Skeletal muscle satellite cell (primary cell): ENCODE data around the gene SLC8A1.

Source experiments
- H3K27me3 ChIP-seq: 2 replicates; pipeline ENCODE4 v1.7.0; 2013; ENCODE audit warnings: low read length; ENCODE audit not compliant: control insufficient read depth, insufficient read depth
- H3K36me3 ChIP-seq: 2 replicates; pipeline ENCODE4 v1.7.0; 2013; ENCODE audit warnings: mild to moderate bottlenecking, control low read depth, low read length; ENCODE audit not compliant: insufficient read depth
- H3K4me1 ChIP-seq: 2 replicates; pipeline ENCODE4 v1.7.0; 2013; ENCODE audit warnings: low read length; ENCODE audit not compliant: control insufficient read depth, insufficient read depth
- H3K4me2 ChIP-seq: 2 replicates; pipeline ENCODE4 v1.7.0; 2013; ENCODE audit warnings: mild to moderate bottlenecking, low read length
- H3K4me3 ChIP-seq: 2 replicates; pipeline ENCODE4 v1.7.0; 2013; ENCODE audit warnings: low read length
- H3K9ac ChIP-seq: 2 replicates; pipeline ENCODE4 v1.7.0; 2013; ENCODE audit warnings: mild to moderate bottlenecking, low read depth, low read length, moderate library complexity
- H3K9me3 ChIP-seq: replicated peaks from 2 replicates; pipeline ENCODE4 v1.7.0; 2013; ENCODE audit warnings: mild to moderate bottlenecking, control low read depth, low read length

The SLC8A1 gene

DNA sequence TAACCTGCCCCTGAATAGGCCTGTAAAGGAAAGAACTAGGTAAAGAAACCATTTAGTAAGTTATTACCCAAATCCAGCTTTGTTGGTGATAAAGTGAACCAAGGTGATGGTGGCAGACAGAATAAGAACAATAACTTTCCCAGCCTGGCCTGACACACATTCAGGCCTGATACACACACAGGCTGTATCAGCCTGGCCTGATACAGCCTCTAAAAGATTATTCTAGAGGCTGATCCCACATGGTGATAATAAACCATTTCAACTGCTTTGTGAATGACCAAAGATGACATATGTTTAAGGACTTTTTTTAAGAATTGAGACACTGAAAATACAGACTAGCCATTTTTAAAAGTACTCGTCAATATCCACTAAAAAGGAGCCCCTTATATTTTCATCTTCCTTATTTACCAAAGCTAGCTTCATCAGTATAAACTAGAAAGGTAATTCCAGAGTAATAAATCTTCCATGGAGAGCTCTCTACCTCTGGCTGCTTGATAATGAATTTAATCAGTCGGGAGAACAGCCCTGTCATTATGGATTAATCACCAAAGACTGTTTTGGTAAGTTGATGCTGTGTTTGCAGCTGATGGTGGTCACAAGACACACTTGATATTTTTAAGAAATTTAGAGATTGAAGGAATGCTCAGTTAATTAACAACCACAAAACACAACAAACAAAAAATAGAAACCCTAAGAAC is 77.2 kb downstream of the SLC8A1 start:
- H3K4me1 ChIP-seq, result peaks cover 37% of the 10 kb centered on the region
- no peak overlapping the region for H3K4me3 ChIP-seq
- no peaks in the 10 kb centered on the region for H3K9me3 ChIP-seq
- H3K9ac ChIP-seq, result no peak overlapping the region
- H3K36me3 ChIP-seq, result no peaks in the 10 kb centered on the region
- no peaks in the 10 kb centered on the region for H3K27me3 ChIP-seq
- no peak overlapping the region for H3K4me2 ChIP-seq

DNA sequence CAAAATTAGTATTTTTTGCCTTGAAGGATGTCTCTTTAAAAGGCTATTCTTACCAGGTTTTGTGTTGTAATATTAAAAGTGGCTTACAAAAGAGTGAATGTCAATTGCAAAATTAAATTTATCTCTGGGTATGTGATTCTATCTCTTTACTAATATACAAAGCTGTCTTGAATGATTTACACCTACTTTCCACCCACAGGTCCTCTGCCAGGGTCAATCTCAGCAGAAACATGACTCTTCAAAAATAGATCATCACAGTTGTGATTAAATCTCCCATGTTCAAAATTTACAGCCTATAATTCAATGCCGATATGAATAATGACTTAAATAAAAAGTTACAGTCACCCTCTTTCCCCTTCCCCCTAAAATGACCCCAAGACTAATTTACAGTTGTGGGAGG is 78.8 kb downstream of the SLC8A1 start:
- Histone ChIP-seq H3K9me3 (no peaks in the 10 kb centered on the region), H3K27me3 (no peaks in the 10 kb centered on the region), H3K4me3 (no peak overlapping the region), H3K36me3 (no peaks in the 10 kb centered on the region), H3K9ac (no peak overlapping the region), H3K4me1 (peaks cover 44% of the 10 kb centered on the region), H3K4me2 (no peak overlapping the region)

DNA sequence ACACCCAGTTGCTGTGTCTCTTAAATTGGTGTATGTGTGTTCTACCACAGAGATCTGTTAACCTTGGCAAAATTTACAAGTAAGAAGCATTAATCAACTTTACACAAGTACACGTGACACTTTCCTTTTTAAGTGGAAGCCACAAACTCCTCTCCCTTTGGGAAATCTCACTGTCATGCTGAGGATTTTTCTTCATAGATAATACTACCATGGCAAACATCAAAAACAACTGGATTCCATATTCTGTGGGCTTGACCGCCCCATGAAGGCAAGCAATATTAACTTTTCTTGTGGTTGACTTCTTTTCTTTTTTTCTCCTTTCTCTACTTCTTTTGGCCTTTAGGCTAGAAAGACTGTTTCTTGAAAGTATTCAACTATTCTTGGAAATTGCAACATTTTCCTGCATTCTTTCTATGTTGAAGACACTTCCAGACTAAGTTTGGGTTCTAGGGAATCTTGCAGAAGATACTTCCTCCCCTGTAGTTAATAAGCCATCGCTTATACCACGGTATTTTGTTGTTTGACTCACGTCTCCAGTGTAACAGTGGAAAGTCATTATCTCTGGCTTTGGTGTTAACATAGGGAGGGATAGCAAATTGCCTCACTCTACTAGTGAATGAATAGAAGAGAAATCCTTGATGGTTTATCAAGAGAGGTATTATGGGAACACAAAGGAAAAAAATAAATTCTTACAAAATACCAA is 79.5 kb downstream of the SLC8A1 start:
- Histone ChIP-seq H3K4me2 (peak overlapping the region; percentile 45), H3K4me1 (peaks cover 50% of the 10 kb centered on the region), H3K4me3 (no peak overlapping the region), H3K27me3 (no peaks in the 10 kb centered on the region), H3K36me3 (no peaks in the 10 kb centered on the region), H3K9me3 (no peaks in the 10 kb centered on the region), H3K9ac (peak overlapping the region; percentile 69)

DNA sequence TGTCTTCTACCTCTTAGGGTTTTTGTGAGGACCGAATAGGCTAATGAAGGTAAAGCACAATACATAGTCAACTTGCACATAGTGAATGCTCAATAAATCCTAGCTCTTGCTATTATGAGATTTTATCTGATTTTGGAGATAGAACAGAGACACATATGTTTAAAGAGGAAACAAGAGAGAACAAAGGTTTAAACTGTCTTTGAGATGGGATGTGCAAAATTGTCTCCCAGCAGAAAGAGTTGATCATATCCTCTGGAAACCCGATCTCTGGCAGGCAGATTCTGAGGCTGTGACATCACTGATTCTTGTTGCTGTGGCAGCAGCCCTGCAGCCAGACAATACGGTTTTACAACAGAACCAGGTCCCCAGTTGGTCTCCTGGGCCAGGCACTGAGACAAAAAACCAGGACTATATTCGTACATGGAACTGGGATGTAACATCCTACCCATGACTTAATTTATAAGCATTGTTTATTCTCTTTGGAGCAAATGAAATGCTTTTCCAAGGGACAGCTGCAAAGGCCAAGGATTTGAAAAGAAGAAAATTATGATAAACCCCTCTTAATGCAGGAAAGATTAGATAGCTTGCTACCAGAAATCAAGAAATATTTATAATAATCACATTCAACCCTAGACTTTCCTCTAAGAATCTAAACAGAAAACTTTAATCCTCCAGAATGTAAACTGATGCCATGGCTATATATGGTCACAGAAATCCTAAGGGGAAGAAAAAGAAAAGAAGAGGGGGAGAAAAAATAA is 80.2 kb downstream of the SLC8A1 start:
- Histone ChIP-seq H3K4me2 (peak overlapping the region; percentile 45), H3K4me3 (peak overlapping the region; percentile 32), H3K36me3 (no peaks in the 10 kb centered on the region), H3K4me1 (peaks cover 56% of the 10 kb centered on the region), H3K9ac (peak overlapping the region; percentile 73), H3K27me3 (no peaks in the 10 kb centered on the region), H3K9me3 (no peaks in the 10 kb centered on the region)

DNA sequence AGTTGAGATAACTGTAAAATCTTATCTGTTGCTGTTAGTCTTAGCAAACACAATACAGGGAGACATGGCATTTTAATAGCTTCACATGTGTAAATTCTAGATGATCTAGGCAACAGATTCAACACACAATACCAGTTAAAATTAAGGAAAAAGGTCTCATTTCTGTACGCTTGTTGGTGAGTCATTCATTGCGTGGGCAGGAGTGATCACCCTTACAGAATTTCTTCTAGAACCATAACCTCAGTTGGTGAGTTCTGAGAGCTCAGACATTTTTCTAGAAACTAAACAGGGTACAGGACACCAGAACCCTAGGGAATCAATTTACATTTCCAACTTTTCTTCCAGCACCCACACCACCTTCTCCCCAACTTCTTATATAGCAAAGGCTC is 81.9 kb downstream of the SLC8A1 start:
- H3K9me3 ChIP-seq, result no peaks in the 10 kb centered on the region
- peak overlapping the region; percentile 15 for H3K4me3 ChIP-seq
- peak overlapping the region; percentile 73 for H3K9ac ChIP-seq
- peak overlapping the region; percentile 52 for H3K4me2 ChIP-seq
- H3K36me3 ChIP-seq, result no peaks in the 10 kb centered on the region
- peaks cover 66% of the 10 kb centered on the region for H3K4me1 ChIP-seq
- H3K27me3 ChIP-seq, result no peaks in the 10 kb centered on the region

DNA sequence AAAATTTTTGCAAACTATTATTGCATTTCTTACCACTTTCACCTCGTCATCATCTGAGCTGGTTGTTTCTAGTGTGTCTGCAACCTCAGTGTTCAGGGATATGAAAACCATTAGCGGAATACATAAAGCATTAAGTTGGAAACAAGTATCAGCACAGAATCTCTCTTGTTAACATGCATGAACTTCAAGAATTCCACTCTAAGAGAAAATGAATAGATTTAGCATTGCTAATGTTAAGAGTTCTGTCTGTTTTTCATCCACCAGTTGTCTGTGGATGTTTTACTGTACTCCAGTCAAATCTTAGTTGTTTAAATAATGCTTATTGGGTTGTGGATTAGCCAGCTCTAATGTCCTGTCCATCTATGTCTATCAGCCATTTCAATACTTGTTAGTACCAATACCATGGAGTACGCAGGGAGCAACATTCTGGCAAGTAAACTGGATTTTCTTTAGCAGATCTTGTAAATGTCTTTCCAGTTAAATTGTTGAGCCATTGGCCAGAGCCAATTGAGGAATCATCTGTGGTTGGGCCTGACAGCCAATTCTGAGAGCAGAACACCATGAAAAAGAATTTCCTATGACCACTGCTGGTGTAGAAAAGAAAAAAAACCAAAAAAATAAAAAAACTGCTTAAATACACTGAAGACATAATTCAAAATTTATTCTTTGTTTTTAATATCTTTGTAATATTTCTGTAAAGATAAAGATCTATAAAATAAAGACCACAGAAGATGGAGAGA is 82.5 kb downstream of the SLC8A1 start:
- Histone ChIP-seq H3K4me1 (peaks cover 70% of the 10 kb centered on the region), H3K36me3 (no peaks in the 10 kb centered on the region), H3K9ac (peak overlapping the region; percentile 73), H3K4me2 (peak overlapping the region; percentile 52), H3K4me3 (no peak overlapping the region), H3K9me3 (no peaks in the 10 kb centered on the region), H3K27me3 (no peaks in the 10 kb centered on the region)

DNA sequence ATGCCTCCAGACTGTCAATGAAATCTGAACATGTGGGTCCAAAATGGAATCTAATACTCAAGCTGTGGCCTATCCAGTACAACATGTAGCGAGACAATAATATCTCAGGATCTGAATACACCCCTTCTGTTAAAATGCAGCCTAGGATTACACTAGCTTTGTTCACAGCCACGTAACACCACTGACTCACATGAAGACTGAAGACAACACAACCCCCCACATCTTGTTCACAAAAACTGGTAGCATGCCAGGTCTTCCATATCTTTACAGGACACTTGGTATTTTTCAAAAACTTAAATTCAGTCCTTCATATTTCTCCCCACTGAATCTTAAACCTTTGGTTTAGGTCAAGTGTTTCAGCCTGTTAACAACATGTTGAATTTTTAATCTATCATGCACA is 84.2 kb downstream of the SLC8A1 start:
- Histone ChIP-seq H3K9ac (no peak overlapping the region), H3K4me2 (no peak overlapping the region), H3K4me3 (no peak overlapping the region), H3K36me3 (no peaks in the 10 kb centered on the region), H3K4me1 (peaks cover 80% of the 10 kb centered on the region), H3K27me3 (no peaks in the 10 kb centered on the region), H3K9me3 (no peaks in the 10 kb centered on the region)

DNA sequence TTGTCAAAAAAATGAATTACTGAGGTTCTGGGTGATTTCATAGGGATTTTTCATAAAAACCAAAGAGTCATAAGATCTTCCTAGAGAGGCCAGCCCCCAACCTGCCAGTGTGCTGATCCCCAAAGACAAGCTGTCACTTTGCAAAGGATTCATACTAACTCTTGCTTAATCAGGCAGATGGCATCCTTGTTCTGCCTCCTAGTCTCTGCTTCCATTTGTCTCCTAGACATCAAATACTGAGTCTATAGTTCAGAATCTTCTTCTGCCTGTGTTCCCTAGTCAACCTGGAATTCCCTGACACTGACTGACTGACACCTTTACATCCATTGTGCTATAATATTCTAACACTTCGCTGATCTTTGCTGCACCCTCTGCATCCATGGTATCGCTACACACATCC is 84.9 kb downstream of the SLC8A1 start:
- Histone ChIP-seq H3K4me2 (no peak overlapping the region), H3K4me1 (peaks cover 75% of the 10 kb centered on the region), H3K9ac (no peak overlapping the region), H3K9me3 (no peaks in the 10 kb centered on the region), H3K4me3 (no peak overlapping the region), H3K36me3 (no peaks in the 10 kb centered on the region), H3K27me3 (no peaks in the 10 kb centered on the region)

DNA sequence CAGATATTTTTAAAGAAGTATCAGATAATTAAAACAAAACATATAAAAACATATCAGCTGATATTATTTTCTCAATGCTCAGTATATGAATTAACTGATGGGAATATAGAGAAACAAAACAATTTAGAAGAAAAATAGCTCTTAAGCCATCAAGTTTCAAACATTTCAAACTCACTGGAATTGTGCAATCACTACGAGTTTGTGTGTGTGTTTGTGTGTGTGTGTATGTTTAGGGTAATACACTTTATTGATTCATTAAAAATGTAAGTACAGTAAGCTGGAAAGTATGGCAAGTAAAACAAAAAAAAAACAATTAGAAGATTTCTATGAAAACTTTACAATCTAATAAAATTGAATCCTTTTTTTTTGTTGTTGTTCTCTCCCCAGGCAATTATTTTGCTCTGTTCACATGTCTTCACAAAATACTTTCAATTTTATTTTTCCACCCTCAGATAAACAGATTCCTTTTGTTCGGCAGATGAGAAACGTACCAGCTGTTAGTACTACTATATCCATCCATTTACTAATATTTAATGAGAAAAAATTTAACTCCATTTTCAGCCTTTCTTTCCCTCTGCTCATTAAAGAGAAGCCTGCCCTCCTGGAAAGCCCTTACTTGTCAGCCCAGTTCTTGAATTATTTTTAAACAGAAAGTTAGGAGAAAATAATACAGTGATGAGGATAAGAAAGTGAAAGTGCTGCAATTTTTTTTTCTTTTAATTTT is 87.6 kb downstream of the SLC8A1 start:
- Histone ChIP-seq H3K9me3 (no peaks in the 10 kb centered on the region), H3K4me1 (peaks cover 61% of the 10 kb centered on the region), H3K9ac (peak overlapping the region; percentile 89)

DNA sequence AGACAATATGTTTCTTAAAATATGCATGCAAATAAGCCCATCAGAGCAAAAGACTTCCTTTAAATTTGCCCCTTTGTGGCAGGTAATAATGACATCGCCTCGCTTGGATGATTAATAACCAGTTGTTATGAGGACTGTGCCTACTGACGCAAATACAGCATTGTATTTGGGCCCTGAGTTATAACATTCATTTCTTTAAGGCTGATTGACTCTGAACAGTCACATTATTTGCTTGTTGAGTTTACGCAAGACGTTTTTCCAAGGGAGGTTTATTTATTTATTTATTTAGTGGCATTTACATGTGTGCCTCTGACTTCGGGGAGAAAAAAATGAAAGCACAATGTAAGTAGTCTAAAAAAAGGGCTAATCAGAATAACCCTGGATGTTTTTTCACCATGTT is 88.3 kb downstream of the SLC8A1 start:
- H3K36me3 ChIP-seq, result no peaks in the 10 kb centered on the region
- H3K27me3 ChIP-seq, result no peaks in the 10 kb centered on the region
- H3K4me1 ChIP-seq, result peaks cover 58% of the 10 kb centered on the region
- peak overlapping the region; percentile 89 for H3K9ac ChIP-seq
- H3K4me3 ChIP-seq, result peak overlapping the region; percentile 56
- peak overlapping the region; percentile 80 for H3K4me2 ChIP-seq
- H3K9me3 ChIP-seq, result no peaks in the 10 kb centered on the region

More for the DNA sequence above, 87.6 kb downstream of the SLC8A1 start:
- peak overlapping the region; percentile 80 for H3K4me2 ChIP-seq
- H3K4me3 ChIP-seq, result peak overlapping the region; percentile 56
- no peaks in the 10 kb centered on the region for H3K27me3 ChIP-seq
- no peaks in the 10 kb centered on the region for H3K36me3 ChIP-seq
